HepG2 (cell line): Measurements from ENCODE around the gene CHMP1A. TPM values are rescaled to one million over a fixed set of nuclear protein-coding genes. Genes with fewer than 3 reads are reported as not detected.

ENCODE experiments used
- AHR ChIP-seq: IDR thresholded peaks from 2 replicates; pipeline ENCODE4 v1.6.1; 2018; ENCODE audit warnings: missing genetic modification reagents, missing compliant biosample characterization
- ARHGAP35 ChIP-seq: sonication (generic); formaldehyde crosslinking; IDR thresholded peaks from 2 replicates; pipeline ENCODE4 v1.9.0; 2022; ENCODE audit warnings: mild to moderate bottlenecking, inconsistent platforms, moderate library complexity, missing genetic modification reagents, borderline replicate concordance
- CREM ChIP-seq, 2 experiments: sonication (generic) in 1 of 2; formaldehyde crosslinking in 1 of 2; IDR thresholded peaks; 2 replicates each; pipeline versions ENCODE4 v1.4.0 to v1.6.1; 2016 to 2020; ENCODE audit warnings: antibody characterized with exemption in 1 of 2, mild to moderate bottlenecking in 1 of 2, missing genetic modification reagents in 1 of 2
- HNF4A ChIP-seq: sonication (generic); formaldehyde crosslinking; IDR thresholded peaks from 2 replicates; pipeline ENCODE4 v1.4.0; 2020; ENCODE audit warnings: missing genetic modification reagents
- MAX ChIP-seq: IDR thresholded peaks from 2 replicates; pipeline ENCODE4 v1.6.1; 2012; ENCODE audit warnings: inconsistent platforms
- NCOR1 ChIP-seq: fragments of 200-600 bp; sonication (generic); IDR thresholded peaks from 2 replicates; pipeline ENCODE4 v1.7.0; 2017; ENCODE audit warnings: antibody characterized with exemption, low read length, borderline replicate concordance
- NR2F1 ChIP-seq, 2 experiments: fragments of 450-650 bp in 1 of 2; formaldehyde crosslinking in 1 of 2; IDR thresholded peaks; 2 replicates each; pipeline versions ENCODE4 v1.5.0 to v1.6.1; 2016 to 2020; ENCODE audit warnings: mild to moderate bottlenecking in 1 of 2, missing compliant biosample characterization in 1 of 2, missing genetic modification reagents in 1 of 2, moderate library complexity in 1 of 2
- PHF8 ChIP-seq: sonication (generic); formaldehyde crosslinking; IDR thresholded peaks from 2 replicates; pipeline ENCODE4 v1.5.0; 2020; ENCODE audit warnings: missing genetic modification reagents
- RCOR2 ChIP-seq: IDR thresholded peaks from 2 replicates; pipeline ENCODE4 v1.6.1; 2016; ENCODE audit warnings: missing biosample characterization, missing genetic modification reagents
- SIX4 ChIP-seq: sonication (generic); formaldehyde crosslinking; IDR thresholded peaks from 2 replicates; pipeline ENCODE4 v1.4.0; 2020; ENCODE audit warnings: missing genetic modification reagents
- ZGPAT ChIP-seq: IDR thresholded peaks from 2 replicates; pipeline ENCODE4 v1.6.1; 2016; ENCODE audit warnings: mild to moderate bottlenecking
- ZMAT3 ChIP-seq: sonication (generic); formaldehyde crosslinking; conservative IDR thresholded peaks from 2 replicates; pipeline ENCODE4 v1.7.0; 2021; ENCODE audit warnings: missing genetic modification reagents
- ZNF281 ChIP-seq: sonication (generic); formaldehyde crosslinking; IDR thresholded peaks from 2 replicates; pipeline ENCODE4 v1.4.0; 2020; ENCODE audit warnings: missing genetic modification reagents, borderline replicate concordance
- ZNF350 ChIP-seq: sonication (generic); formaldehyde crosslinking; IDR thresholded peaks from 2 replicates; pipeline ENCODE4 v1.4.0; 2020; ENCODE audit warnings: mild to moderate bottlenecking, low read depth, missing genetic modification reagents, borderline replicate concordance
- ZNF552 ChIP-seq: sonication (generic); formaldehyde crosslinking; IDR thresholded peaks from 2 replicates; pipeline ENCODE4 v1.9.0; 2022; ENCODE audit warnings: missing genetic modification reagents, mild to moderate bottlenecking, borderline replicate concordance
- polyA plus RNA-seq, 8 experiments: library from polyadenylated mRNA; depleted of rRNA in 3 of 8; stranded (reverse) in 7 of 8; unstranded in 1 of 8; fragments of >200 nt; fragmentation: Illumina TruSeq in 4 of 8; extraction: Trizol in 4 of 8; gene quantifications; 2 replicates each; pipeline versions ENCODE4 v1.2.1 to v1.2.3, GENCODE V29; 2011 to 2016; ENCODE audit warnings: low read depth in 4 of 8, missing spikeins in 1 of 8, mixed read lengths in 1 of 8; ENCODE audit not compliant: insufficient read depth in 1 of 8
- total RNA-seq, 5 experiments: library from RNA; depleted of rRNA; stranded (reverse); fragments of >200 nt; fragmentation: Illumina TruSeq; extraction: Trizol; gene quantifications; 2 replicates each; pipeline ENCODE4 v1.2.3, GENCODE V29; 2016; ENCODE audit warnings: low read depth in 1 of 5
- TF ChIP-seq, protein P1 (sequence below): sonication (generic); formaldehyde crosslinking; IDR thresholded peaks from 2 replicates; pipeline ENCODE4 v1.5.0; 2020; ENCODE audit warnings: missing genetic modification reagents
- TF ChIP-seq, protein P2 (sequence below): IDR thresholded peaks from 2 replicates; pipeline ENCODE4 v1.6.1; 2016
- TF ChIP-seq, protein P3 (sequence below): sonication (generic); formaldehyde crosslinking; IDR thresholded peaks from 2 replicates; pipeline ENCODE4 v1.4.0; 2020; ENCODE audit warnings: missing genetic modification reagents, low read depth, mild to moderate bottlenecking, borderline replicate concordance

Gene CHMP1A
- total and polyA plus RNA-seq, 2 of the 13 experiments (the other 11 are each of a cell fraction or from before 2014, with no cell fraction given), result 69.4 to 73.3 TPM

GRCh38 chr16:89693931-89694783 is 36.6 kb upstream of the CHMP1A start (continued):
- peak; percentile 80 to 89; a peak in 2 of 4 replicates for TF ChIP-seq NR2F1 (CRISPR knock-in tag; IDR thresholded peaks at IDR 0.05)
- peak; percentile 48; the same call in 1 of the 2 replicates for TF ChIP-seq AHR (CRISPR knock-in tag)
- no peak for TF ChIP-seq SIX4 (CRISPR knock-in tag)
- peak; percentile 61; the same call in 1 of the 2 replicates for TF ChIP-seq MAX
- 0 out of 2 replicates have a peak, but pooled peaks have one; percentile 28 for TF ChIP-seq ZNF552 (CRISPR knock-in tag)
- TF ChIP-seq ZMAT3 (CRISPR knock-in tag), result 0 out of 2 replicates have a peak, but pooled peaks have one; percentile 44
- peak; percentile 24; the same call in 1 of the 2 replicates for TF ChIP-seq ZGPAT (CRISPR knock-in tag)
- TF ChIP-seq NCOR1, result peak; percentile 50; the same call in 1 of the 2 replicates
- TF ChIP-seq, protein P1, sequence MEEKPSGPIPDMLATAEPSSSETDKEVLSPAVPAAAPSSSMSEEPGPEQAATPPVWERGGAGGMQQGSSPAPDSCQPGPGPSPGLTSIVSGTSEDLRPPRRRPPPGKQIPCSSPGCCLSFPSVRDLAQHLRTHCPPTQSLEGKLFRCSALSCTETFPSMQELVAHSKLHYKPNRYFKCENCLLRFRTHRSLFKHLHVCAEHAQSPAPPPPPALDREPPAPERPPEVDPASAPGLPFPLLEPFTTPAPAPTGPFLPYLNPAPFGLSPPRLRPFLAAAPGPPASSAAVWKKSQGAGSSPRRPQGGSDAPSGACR (CRISPR knock-in tag), result peak; percentile 71; the same call in 1 of the 2 replicates
- TF ChIP-seq CREM (IDR thresholded peaks at IDR 0.05), result no peak
- no peak for TF ChIP-seq CREM (CRISPR knock-in tag; IDR thresholded peaks at IDR 0.05)
- 0 out of 2 replicates have a peak, but pooled peaks have one; percentile 7 for TF ChIP-seq ZNF350
- TF ChIP-seq PHF8 (CRISPR knock-in tag), result no peak
- TF ChIP-seq, protein P2, sequence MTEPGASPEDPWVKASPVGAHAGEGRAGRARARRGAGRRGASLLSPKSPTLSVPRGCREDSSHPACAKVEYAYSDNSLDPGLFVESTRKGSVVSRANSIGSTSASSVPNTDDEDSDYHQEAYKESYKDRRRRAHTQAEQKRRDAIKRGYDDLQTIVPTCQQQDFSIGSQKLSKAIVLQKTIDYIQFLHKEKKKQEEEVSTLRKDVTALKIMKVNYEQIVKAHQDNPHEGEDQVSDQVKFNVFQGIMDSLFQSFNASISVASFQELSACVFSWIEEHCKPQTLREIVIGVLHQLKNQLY, result 0 out of 2 replicates have a peak, but pooled peaks have one; percentile 12
- TF ChIP-seq, protein P3, sequence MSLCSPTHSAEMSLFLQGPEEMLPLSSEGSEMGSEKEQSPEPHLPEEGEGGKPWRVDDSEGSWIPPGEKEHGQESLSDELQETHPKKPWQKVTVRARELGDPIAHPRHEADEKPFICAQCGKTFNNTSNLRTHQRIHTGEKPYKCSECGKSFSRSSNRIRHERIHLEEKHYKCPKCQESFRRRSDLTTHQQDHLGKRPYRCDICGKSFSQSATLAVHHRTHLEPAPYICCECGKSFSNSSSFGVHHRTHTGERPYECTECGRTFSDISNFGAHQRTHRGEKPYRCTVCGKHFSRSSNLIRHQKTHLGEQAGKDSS (CRISPR knock-in tag), result peak; percentile 54; the same call in 1 of the 2 replicates
- TF ChIP-seq RCOR2 (CRISPR knock-in tag), result no peak
- peak; percentile 75 for TF ChIP-seq HNF4A (CRISPR knock-in tag)
- TF ChIP-seq ZNF281 (CRISPR knock-in tag), result 0 out of 2 replicates have a peak, but pooled peaks have one; percentile 8
- TF ChIP-seq ARHGAP35 (CRISPR knock-in tag), result no peak
